MM.1S (cell line): ENCODE measurements around the gene GAS7.

Experiments used
- DNase-seq: peaks from one replicate; pipeline ENCODE4 v3.0.0-alpha.2; 2015
- H2AFZ ChIP-seq: fragments of 300-600 bp; sonication (generic); 2 replicates; pipeline ENCODE4 v1.6.0; 2016; ENCODE audit warnings: antibody characterized with exemption, low read length
- H3F3A ChIP-seq: fragments of 300-600 bp; sonication (generic); 2 replicates; pipeline ENCODE4 v1.6.1; 2016; ENCODE audit warnings: mild to moderate bottlenecking, antibody characterized with exemption, low read length, moderate library complexity, mixed read lengths; ENCODE audit not compliant: insufficient read depth
- H3K27ac ChIP-seq: fragments of 300-600 bp; sonication (generic); 2 replicates; pipeline ENCODE4 v1.5.1; 2016; ENCODE audit warnings: mild to moderate bottlenecking, low read length
- H3K27me3 ChIP-seq: fragments of 300-600 bp; sonication (generic); replicated peaks from 2 replicates; pipeline ENCODE4 v1.6.0; 2016; ENCODE audit warnings: low read length; ENCODE audit not compliant: insufficient read depth
- H3K36me3 ChIP-seq: fragments of 300-600 bp; sonication (generic); replicated peaks from 2 replicates; pipeline ENCODE4 v1.6.1; 2016; ENCODE audit warnings: mild to moderate bottlenecking, low read length, mixed read lengths; ENCODE audit not compliant: insufficient read depth
- H3K4me1 ChIP-seq: fragments of 300-600 bp; sonication (generic); 2 replicates; pipeline ENCODE4 v1.6.1; 2016; ENCODE audit warnings: low read length, mixed read lengths
- H3K4me2 ChIP-seq: fragments of 300-600 bp; sonication (generic); 2 replicates; pipeline ENCODE4 v1.6.0; 2016; ENCODE audit warnings: low read depth, low read length
- H3K4me3 ChIP-seq: fragments of 300-600 bp; sonication (generic); 2 replicates; pipeline ENCODE4 v1.5.1; 2016; ENCODE audit warnings: low read length, mixed read lengths
- H3K79me2 ChIP-seq: fragments of 300-600 bp; sonication (generic); 2 replicates; pipeline ENCODE4 v1.6.1; 2016; ENCODE audit warnings: mixed run types, low read length, mixed read lengths
- H3K9ac ChIP-seq: fragments of 300-600 bp; sonication (generic); 2 replicates; pipeline ENCODE4 v1.6.1; 2016; ENCODE audit warnings: low read length, mixed read lengths
- H3K9me2 ChIP-seq: fragments of 300-600 bp; sonication (generic); replicated peaks from 2 replicates; pipeline ENCODE4 v1.6.1; 2016; ENCODE audit warnings: mild to moderate bottlenecking, low read length, mixed read lengths; ENCODE audit not compliant: insufficient read depth
- H3K9me3 ChIP-seq: fragments of 300-600 bp; sonication (generic); replicated peaks from 2 replicates; pipeline ENCODE4 v1.6.1; 2016; ENCODE audit warnings: mild to moderate bottlenecking, low read length, mixed read lengths; ENCODE audit not compliant: insufficient read depth
- H4K20me1 ChIP-seq: fragments of 300-600 bp; sonication (generic); 2 replicates; pipeline ENCODE4 v1.6.1; 2016; ENCODE audit warnings: mild to moderate bottlenecking, low read length, moderate library complexity, mixed read lengths; ENCODE audit not compliant: insufficient read depth
- EZH2 ChIP-seq: fragments of 300-600 bp; sonication (generic); optimal IDR thresholded peaks from 2 replicates; pipeline ENCODE3; 2017; ENCODE audit warnings: low read depth, mild to moderate bottlenecking, antibody characterized with exemption, low read length, mixed read lengths
- EZH2phosphoT487 ChIP-seq: fragments of 300-600 bp; sonication (generic); IDR thresholded peaks from 2 replicates; pipeline ENCODE4 v1.6.1; 2018; ENCODE audit warnings: antibody characterized with exemption, low read length
- TF ChIP-seq, protein P1 (sequence below): fragments of 300-600 bp; sonication (generic); IDR thresholded peaks from 2 replicates; pipeline ENCODE4 v1.5.1; 2016; ENCODE audit warnings: antibody characterized with exemption, low read length, mixed read lengths

Gene GAS7

DNA sequence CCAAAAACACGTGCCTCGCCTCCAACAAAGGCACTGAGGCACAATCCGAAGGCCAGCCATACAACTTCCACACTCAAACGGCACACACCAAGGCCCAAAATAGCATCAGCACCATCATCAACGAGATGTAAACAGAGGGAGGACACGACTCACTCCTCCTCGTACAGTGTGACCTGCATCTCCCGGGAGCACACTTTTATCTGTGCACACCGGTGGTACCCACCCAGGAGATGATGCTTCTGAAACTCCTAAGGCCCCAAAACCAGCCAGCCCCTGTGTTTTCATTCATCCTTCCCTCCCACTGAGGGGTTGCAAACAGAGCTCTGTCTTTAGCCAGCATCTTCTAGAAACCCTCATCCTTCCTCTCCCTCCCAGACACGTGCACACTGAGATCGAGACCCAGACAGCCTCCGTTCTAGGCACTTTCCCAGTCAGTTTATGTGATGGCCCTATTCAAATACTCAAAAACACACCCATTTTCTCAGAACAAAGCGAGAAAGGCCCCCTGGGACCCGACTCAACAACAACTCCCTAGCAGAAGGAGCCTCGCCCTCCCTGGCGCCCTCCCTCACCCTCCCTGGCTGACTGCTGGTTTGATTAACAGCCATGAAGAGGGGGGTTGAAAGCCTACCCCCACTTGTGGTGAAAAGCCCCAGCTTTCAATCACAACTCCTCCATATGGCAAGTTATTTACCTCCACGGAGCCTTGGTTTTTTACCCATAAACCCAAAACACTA is 76.3 kb downstream of the GAS7 start:
- Histone ChIP-seq H4K20me1 (no peaks in the 10 kb centered on the region), H3K9ac (no peak overlapping the region), H3K27me3 (no peaks in the 10 kb centered on the region), H2AFZ (no peak overlapping the region), H3K4me3 (no peak overlapping the region), H3K4me2 (no peak overlapping the region), H3K4me1 (peaks cover 11% of the 10 kb centered on the region), H3K9me3 (no peaks in the 10 kb centered on the region), H3K27ac (no peak overlapping the region), H3K9me2 (no peaks in the 10 kb centered on the region), H3K36me3 (no peaks in the 10 kb centered on the region), H3K79me2 (no peaks in the 10 kb centered on the region), H3F3A (0 out of 2 replicates have a peak, but pooled peaks cover 2% of the 10 kb centered on the region)
- DNase-seq: no peak
- TF ChIP-seq, protein P1, sequence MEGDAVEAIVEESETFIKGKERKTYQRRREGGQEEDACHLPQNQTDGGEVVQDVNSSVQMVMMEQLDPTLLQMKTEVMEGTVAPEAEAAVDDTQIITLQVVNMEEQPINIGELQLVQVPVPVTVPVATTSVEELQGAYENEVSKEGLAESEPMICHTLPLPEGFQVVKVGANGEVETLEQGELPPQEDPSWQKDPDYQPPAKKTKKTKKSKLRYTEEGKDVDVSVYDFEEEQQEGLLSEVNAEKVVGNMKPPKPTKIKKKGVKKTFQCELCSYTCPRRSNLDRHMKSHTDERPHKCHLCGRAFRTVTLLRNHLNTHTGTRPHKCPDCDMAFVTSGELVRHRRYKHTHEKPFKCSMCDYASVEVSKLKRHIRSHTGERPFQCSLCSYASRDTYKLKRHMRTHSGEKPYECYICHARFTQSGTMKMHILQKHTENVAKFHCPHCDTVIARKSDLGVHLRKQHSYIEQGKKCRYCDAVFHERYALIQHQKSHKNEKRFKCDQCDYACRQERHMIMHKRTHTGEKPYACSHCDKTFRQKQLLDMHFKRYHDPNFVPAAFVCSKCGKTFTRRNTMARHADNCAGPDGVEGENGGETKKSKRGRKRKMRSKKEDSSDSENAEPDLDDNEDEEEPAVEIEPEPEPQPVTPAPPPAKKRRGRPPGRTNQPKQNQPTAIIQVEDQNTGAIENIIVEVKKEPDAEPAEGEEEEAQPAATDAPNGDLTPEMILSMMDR: no peak
- TF ChIP-seq EZH2phosphoT487 (no peak), EZH2 (no peak)

DNA sequence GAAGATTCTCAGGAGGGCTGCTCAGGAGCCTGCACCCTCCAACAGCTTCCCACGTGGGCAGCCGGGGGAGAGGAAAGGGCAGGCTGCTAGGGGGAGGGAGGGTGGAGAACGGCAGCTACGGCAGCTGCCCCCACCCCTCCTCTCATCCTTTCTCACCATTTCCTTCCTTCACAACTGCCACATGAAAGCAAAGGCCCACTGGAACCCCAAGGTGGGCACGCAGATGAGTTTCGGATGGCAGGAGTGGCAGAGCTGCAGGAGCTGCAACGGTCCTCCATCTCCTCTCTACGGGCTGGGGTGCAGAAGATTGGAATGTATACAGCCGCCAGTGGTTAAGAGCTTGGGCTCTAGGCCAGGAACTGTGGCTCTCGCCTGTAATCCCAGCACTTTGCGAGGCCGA is 77.7 kb downstream of the GAS7 start:
- Histone ChIP-seq H3K79me2 (no peaks in the 10 kb centered on the region), H3F3A (0 out of 2 replicates have a peak, but pooled peaks cover 2% of the 10 kb centered on the region), H3K9me3 (no peaks in the 10 kb centered on the region), H3K27me3 (no peaks in the 10 kb centered on the region), H3K27ac (no peak overlapping the region), H2AFZ (no peak overlapping the region), H3K9me2 (no peaks in the 10 kb centered on the region), H4K20me1 (no peaks in the 10 kb centered on the region), H3K4me2 (no peak overlapping the region), H3K4me1 (peaks cover 11% of the 10 kb centered on the region), H3K36me3 (no peaks in the 10 kb centered on the region), H3K4me3 (no peak overlapping the region), H3K9ac (no peak overlapping the region)
- TF ChIP-seq EZH2phosphoT487: no peak
- no peak for DNase-seq

DNA sequence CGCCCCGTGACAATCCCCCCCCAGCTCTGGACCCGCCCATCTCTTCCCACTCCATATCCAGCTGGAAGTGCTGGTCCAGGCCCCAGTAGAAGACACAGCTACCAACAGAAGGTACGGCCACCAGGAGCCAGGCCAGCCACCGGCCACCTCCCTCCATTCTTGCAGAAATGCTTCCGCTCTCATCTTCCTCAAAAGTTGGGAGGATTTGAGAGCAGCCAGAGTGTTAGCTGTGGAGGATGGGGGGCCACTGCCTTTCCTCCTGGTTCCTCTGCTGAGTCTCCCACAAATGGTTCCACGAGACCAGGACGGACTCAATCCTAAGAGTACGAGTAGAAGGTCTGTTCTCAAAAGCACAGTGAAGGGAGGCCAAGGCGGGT is 78.3 kb downstream of the GAS7 start:
- H3K4me1 ChIP-seq: peaks cover 11% of the 10 kb centered on the region
- H3K9me3 ChIP-seq: no peaks in the 10 kb centered on the region
- H3K27ac ChIP-seq: peak overlapping the region; percentile 58; the same call in 1 of the 2 replicates
- no peak overlapping the region for H3K9ac ChIP-seq
- H3K36me3 ChIP-seq: no peaks in the 10 kb centered on the region
- no peak for DNase-seq
- H3F3A ChIP-seq: 0 out of 2 replicates have a peak, but pooled peaks cover 2% of the 10 kb centered on the region
- TF ChIP-seq EZH2: no peak
- TF ChIP-seq, protein P1: no peak
- TF ChIP-seq EZH2phosphoT487: no peak
- no peak overlapping the region for H3K4me3 ChIP-seq
- H3K9me2 ChIP-seq: no peaks in the 10 kb centered on the region
- no peaks in the 10 kb centered on the region for H3K27me3 ChIP-seq
- no peak overlapping the region for H2AFZ ChIP-seq
- no peak overlapping the region for H3K4me2 ChIP-seq
- H4K20me1 ChIP-seq: no peaks in the 10 kb centered on the region
- H3K79me2 ChIP-seq: no peaks in the 10 kb centered on the region
